Measurements from ENCODE around the gene LETM1.
A peak's percentile ranks its signal among the peaks of the same experiment; 100 is the strongest.

The LETM1 gene

GRCh38 chr4:1871471-1872021 is 15.6 kb upstream of the LETM1 start:
- no peak for DNase-seq

GRCh38 chr4:1870578-1871443 is 14.9 kb upstream of the LETM1 start, which contains the start of gene NSD2:
Gene NSD2 (plus strand): TSS chr4:1871393. CDS start chr4:1900655, 29,262 bp downstream.
- peak; percentile 87 for DNase-seq

GRCh38 chr4:1870328-1870577 is 14.3 kb upstream of the LETM1 start:
- peak; percentile 84 for DNase-seq

GRCh38 chr4:1869530-1870327 is 13.8 kb upstream of the LETM1 start:
- DNase-seq: no peak

- DNase-seq: no peak
Measured at GRCh38 chr4:1868912-1869311, 13.0 kb upstream of the LETM1 start.

GRCh38 chr4:1868293-1868692 is 12.3 kb upstream of the LETM1 start:
- DNase-seq: no peak

- no peak for DNase-seq
Measured at GRCh38 chr4:1866189-1866661, 10.3 kb upstream of the LETM1 start.

GRCh38 chr4:1864076-1865008 is 8.4 kb upstream of the LETM1 start:
- no peak for DNase-seq

- DNase-seq: no peak
Measured at GRCh38 chr4:1863297-1864033, 7.5 kb upstream of the LETM1 start.

- DNase-seq: no peak
Measured at GRCh38 chr4:1862961-1863296, 7.0 kb upstream of the LETM1 start.

GRCh38 chr4:1862055-1862911 is 6.3 kb upstream of the LETM1 start:
- DNase-seq: no peak

GRCh38 chr4:1859389-1859753 is 3.4 kb upstream of the LETM1 start:
- no peak for DNase-seq

GRCh38 chr4:1857931-1858330 is 2.0 kb upstream of the LETM1 start:
- DNase-seq: no peak

GRCh38 chr4:1856943-1857699 is 1.2 kb upstream of the LETM1 start:
- DNase-seq: no peak

GRCh38 chr4:1855333-1856070 is 454 bp downstream of the LETM1 start:
- no peak for DNase-seq

GRCh38 chr4:1854752-1855151 is 1.2 kb downstream of the LETM1 start:
- no peak for DNase-seq

GRCh38 chr4:1852904-1853623 is 2.9 kb downstream of the LETM1 start:
- no peak for DNase-seq

GRCh38 chr4:1851575-1852410 is 4.2 kb downstream of the LETM1 start:
- no peak for DNase-seq

Data from CD4-positive, alpha-beta T cell treated with Interleukin-15 for 1 hour (primary cell).